PC-9 (cell line): ENCODE measurements around the gene KLHDC1.

Experiments
- EZH2 ChIP-seq: fragments of 200-600 bp; sonication (generic); IDR thresholded peaks from 2 replicates; pipeline ENCODE4 v1.8.0; 2017; ENCODE audit warnings: antibody characterized with exemption, low read depth
- TF ChIP-seq, protein P1 (sequence below): fragments of 200-600 bp; sonication (generic); conservative IDR thresholded peaks from 2 replicates; pipeline ENCODE4 v1.6.1; 2017; ENCODE audit warnings: mixed run types, antibody characterized with exemption, mild to moderate bottlenecking, moderate library complexity

DNA sequence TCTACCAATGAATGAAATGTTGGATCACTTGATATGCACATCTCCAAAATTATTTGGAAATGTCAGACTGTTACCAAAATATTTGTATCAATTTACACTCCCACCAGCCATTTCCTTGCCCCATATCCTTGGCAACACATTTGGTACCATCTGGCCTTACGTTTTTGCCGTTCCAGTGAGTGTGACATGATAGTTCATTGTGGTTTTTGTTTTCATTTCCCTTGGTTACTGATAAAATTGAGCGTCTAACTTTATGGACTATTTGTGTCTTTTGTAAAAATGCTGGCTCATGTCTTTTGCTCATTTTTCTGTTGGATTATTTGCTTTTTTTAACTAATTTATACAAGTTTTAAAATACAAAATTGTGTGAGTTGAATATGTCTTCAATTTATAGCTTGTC is 11.0 kb downstream of the KLHDC1 start:
- TF ChIP-seq, protein P1, sequence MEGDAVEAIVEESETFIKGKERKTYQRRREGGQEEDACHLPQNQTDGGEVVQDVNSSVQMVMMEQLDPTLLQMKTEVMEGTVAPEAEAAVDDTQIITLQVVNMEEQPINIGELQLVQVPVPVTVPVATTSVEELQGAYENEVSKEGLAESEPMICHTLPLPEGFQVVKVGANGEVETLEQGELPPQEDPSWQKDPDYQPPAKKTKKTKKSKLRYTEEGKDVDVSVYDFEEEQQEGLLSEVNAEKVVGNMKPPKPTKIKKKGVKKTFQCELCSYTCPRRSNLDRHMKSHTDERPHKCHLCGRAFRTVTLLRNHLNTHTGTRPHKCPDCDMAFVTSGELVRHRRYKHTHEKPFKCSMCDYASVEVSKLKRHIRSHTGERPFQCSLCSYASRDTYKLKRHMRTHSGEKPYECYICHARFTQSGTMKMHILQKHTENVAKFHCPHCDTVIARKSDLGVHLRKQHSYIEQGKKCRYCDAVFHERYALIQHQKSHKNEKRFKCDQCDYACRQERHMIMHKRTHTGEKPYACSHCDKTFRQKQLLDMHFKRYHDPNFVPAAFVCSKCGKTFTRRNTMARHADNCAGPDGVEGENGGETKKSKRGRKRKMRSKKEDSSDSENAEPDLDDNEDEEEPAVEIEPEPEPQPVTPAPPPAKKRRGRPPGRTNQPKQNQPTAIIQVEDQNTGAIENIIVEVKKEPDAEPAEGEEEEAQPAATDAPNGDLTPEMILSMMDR = no peak
- TF ChIP-seq EZH2 = no peak
